ENCODE results near the gene HS1BP3.

Gene HS1BP3

GRCh38 chr2:20626698-20627513 lies 24.0 kb downstream of the HS1BP3 start:
- DNase-seq, result no peak

GRCh38 chr2:20626392-20626697 lies 24.6 kb downstream of the HS1BP3 start:
- no peak for DNase-seq

GRCh38 chr2:20625491-20626391 lies 25.2 kb downstream of the HS1BP3 start:
- no peak for DNase-seq

- no peak for DNase-seq
These were observed 25.9 kb downstream of the HS1BP3 start for GRCh38 chr2:20624884-20625485.

- DNase-seq, result no peak
These were observed 26.6 kb downstream of the HS1BP3 start for GRCh38 chr2:20624156-20624883.

- no peak for DNase-seq
These were observed 27.1 kb downstream of the HS1BP3 start for GRCh38 chr2:20623741-20624155.

- no peak for DNase-seq
These were observed 27.7 kb downstream of the HS1BP3 start for GRCh38 chr2:20623241-20623640.

- DNase-seq, result no peak
These were observed 28.2 kb downstream of the HS1BP3 start for GRCh38 chr2:20622731-20623130.

GRCh38 chr2:20622296-20622686 lies 28.6 kb downstream of the HS1BP3 start:
- no peak for DNase-seq

GRCh38 chr2:20621366-20622295 lies 29.3 kb downstream of the HS1BP3 start:
- DNase-seq, result no peak

GRCh38 chr2:20620696-20621365 lies 30.1 kb downstream of the HS1BP3 start:
- DNase-seq, result no peak

GRCh38 chr2:20620271-20620681 lies 30.6 kb downstream of the HS1BP3 start:
- no peak for DNase-seq

- DNase-seq, result no peak
These were observed 31.3 kb downstream of the HS1BP3 start for GRCh38 chr2:20619624-20620024.

- no peak for DNase-seq
These were observed 31.9 kb downstream of the HS1BP3 start for GRCh38 chr2:20618886-20619521.

- DNase-seq, result no peak
These were observed 32.4 kb downstream of the HS1BP3 start for GRCh38 chr2:20618468-20618885.

- no peak for DNase-seq
These were observed 32.9 kb downstream of the HS1BP3 start for GRCh38 chr2:20617892-20618467.

GRCh38 chr2:20617081-20617575 lies 33.8 kb downstream of the HS1BP3 start:
- DNase-seq, result no peak

- DNase-seq, result no peak
These were observed 34.5 kb downstream of the HS1BP3 start for GRCh38 chr2:20616341-20616871.

GRCh38 chr2:20615466-20616241 lies 35.2 kb downstream of the HS1BP3 start:
- no peak for DNase-seq

Measured in activated T-cell treated with anti-CD3 and anti-CD28 coated beads for 4 hours (primary cell).